Measurements from ENCODE around the gene COMMD9.

COMMD9 gene

DNA sequence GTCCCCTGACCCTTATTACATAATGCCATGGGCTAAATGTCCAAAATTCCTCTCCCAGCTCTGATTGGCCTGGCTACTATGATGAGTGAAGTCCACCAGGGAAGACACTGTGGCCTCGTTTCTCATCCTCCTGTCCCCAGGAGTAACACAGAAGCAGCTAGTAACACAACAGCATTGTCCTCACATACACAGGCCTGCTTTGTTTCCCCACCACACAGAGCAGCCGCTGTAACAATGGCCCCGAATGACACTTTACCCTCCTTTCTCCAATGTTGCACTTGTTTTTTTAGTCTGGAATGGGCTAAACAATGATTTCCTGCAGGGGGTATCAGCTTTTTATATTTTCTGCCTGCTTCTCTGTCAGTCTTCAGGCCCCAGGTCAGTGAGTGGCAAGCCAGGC, 6.7 kb upstream of the COMMD9 start, which contains the start of gene PRR5L:
TSS of gene PRR5L (plus strand) at position 363 of the 400 bp plus-strand sequence. CDS start 104,834 bp downstream, outside the sequence.
- DNase-seq = no peak

- peak; percentile 61 for DNase-seq
These were observed 3.1 kb upstream of the COMMD9 start for GRCh38 chr11:36292311-36292722.

DNA sequence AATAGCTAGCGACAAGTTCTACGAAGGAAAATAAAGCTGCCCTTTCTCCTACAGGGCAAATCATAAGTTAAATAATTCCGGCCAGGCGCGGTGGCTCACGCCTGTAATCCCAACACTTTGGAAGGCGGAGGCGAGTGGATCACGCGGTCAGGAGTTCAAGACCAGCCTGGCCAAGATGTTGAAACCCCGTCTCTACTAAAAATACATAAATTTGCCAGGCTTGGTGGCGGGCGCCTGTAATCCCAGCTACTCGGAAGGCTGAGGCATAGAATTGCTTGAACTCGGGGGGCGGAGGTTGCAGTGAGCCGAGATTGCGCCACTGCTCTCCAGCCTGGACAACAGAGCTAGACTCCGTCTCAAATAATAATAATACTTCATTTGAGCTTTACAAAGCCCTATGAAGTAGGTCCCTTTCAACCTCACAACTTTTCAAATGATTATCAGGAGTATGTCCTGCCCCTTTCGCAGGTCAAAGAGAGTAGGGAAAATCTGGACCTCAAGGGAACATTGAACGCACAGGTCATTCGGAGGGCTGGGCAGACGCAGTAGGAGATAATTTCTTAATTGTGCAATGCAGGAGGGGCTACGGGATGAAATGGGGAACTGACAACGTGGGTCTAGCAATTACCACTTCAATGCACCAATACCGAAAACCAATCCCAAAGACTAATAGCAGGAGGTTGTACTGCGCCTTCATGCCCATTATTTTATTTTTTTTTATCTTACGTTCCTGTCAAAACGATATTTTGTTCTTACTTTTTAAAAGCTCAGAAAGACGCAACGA, 590 bp downstream of the COMMD9 start:
- DNase-seq = no peak

DNA sequence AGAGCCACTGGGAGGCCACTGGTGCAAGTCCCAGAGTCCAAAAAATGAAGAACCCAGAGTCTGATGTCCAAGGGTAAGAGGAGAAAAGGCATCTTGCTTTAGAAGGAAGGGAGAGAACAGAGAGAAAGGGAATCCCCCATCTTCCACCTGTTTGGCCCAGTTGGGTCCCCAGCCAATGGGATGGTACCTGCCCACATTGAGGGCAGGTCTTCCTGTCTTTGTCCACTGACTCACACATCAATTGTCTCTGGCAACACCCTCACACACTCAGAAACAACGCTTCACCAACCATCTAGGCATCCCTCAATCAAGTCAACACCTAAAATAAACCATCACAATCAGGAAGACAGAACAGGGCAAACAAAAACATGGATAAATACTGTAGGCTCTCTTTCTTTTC, 6.3 kb downstream of the COMMD9 start:
- no peak for DNase-seq

DNA sequence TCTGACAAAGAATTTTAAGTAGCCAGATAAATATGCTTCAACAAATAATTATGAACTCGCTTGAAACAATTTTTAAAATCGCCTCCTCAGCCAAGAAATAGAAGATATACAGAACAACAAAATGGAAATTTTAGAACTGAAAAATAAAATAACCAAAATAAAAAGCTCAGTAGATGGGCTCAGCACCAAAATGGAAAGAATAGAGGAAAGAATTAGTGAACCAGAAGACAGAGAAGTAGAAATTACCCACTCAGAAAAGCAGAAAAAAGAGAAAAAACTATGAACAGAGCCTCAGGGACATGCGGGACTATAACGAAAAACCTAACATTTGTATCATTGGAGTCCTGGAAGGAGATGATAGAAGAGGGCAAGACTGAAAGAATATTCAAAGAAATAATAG, 7.4 kb downstream of the COMMD9 start:
- DNase-seq = no peak

- DNase-seq = no peak
These were observed 8.7 kb downstream of the COMMD9 start for GRCh38 chr11:36280531-36280930.

- DNase-seq = no peak
These were observed 10.5 kb downstream of the COMMD9 start for GRCh38 chr11:36278531-36279282.

GRCh38 chr11:36274414-36274813, 14.8 kb downstream of the COMMD9 start:
- no peak for DNase-seq

GRCh38 chr11:36273110-36273509, 16.1 kb downstream of the COMMD9 start:
- DNase-seq = no peak

- no peak for DNase-seq
These were observed 17.3 kb downstream of the COMMD9 start for GRCh38 chr11:36271794-36272407.

- DNase-seq = no peak
These were observed 18.5 kb downstream of the COMMD9 start for GRCh38 chr11:36270701-36271100.

DNA sequence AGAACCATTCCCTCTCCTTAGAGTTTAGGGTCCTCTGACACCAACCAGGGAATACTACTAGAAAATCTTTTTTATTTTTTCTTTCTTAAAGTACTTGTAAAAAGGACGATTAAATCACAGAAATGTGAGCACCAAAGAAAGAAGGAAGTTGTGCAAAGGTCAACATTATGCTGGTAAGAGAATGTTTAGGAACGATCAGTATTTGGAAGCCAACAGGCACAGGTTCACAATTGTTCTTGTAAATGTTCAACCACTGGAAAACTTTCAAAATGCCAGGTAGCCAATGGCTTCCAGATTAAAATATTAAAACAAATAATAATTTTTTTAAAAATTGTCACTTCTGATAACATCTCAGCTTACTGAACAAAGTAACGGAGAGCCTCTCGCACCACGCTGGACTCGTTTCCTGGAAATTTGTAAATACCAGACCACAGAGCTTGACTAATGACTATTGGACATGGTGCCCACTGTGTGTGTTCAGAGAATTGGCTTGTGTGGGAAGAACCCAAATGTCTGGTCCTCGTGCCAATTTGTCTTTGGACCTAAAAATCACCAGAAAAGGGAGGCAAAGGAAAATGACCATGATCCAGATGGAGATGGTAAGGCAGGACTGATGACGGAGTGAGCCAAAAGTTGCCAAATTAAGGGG, 20.8 kb downstream of the COMMD9 start:
- DNase-seq = no peak

GRCh38 chr11:36266767-36267166, 22.5 kb downstream of the COMMD9 start:
- no peak for DNase-seq

DNA sequence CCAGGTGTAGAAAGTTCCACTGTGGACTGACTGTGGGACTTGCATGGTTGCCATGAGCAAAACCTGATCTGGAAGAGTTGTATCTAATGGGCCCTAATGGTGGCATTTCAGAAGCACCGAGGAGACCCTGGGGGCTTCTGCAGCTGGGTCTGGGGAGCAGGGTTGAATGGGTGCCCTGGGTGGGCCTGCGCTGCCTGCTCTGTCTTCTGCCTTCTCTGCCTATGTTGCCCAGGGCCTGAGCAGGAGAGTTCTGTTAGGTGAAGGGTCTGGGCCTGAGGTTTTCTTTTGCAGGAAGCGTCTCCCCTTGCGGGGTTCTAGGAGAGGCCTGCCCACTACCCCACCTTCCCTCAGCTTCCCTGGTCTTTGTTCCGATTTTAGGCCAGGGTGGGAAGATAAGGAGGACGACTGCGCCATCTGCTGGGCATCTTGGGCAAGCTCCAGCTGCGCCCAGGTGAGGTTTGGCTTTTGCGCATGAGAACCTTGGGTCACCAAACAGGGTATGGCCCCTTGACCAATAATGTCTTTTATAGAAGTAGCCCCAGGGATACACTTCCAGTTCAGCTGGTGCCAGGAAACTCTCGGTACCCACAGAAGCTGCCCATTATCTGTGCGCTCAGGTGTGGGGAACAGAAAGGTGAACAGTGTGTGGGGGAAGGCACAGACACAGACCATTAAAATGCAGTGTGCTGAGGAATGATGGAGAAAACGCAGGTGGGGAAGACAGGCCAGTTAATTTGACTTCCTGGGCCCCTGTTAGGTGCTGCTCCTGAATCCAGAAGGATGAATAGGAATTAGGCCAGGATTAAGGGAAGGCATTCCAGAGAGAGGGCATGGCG, 23.2 kb downstream of the COMMD9 start:
- DNase-seq = peak; percentile 51

- no peak for DNase-seq
These were observed 24.3 kb downstream of the COMMD9 start for GRCh38 chr11:36264973-36265344.

DNA sequence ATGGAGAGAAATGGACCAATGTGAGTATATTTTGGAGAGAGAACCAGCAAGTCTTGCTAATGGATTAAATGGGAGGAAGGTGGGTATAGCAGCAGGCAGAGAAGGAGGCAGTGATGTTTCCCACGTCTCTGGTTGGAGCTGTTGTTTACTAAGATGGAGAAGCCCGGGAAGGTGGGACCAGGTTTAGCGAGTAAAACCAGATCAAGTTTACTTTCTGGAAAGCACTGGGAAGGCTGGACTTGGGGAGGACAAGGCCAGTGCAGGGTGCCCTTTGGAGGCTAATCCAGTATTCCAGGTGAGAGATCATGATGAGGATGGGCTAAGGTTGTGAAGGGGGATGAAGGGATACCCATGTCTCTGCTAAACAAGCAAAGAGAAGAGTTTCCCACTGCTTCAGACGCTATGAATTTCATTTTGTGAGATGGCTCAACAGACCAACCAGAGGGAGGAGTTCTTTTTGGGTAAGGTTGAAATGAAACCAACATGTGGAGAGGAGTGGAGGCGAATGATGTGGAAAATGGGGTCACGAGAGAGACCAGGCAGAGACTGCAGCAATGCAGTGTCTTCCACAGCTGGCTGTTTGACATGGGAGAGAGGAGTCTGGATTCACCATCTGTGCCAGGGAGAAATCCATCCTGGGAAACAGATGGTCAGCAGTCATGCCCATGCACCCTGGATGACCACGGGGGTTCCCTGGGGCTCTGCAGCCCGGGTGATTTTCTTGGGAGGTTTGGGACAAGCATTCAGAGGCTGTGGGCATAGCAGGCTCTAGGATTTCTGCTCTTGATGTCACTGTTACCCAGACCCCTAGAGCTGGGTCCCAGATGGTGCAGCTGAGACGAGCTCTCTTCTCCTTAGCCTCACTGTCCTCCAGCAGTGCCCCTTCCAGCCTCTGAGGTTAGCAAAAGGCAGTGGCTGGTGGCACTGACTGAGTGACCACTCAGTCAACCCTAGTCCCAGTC, 24.9 kb downstream of the COMMD9 start:
- no peak for DNase-seq

GRCh38 chr11:36261094-36261493, 28.1 kb downstream of the COMMD9 start:
- no peak for DNase-seq

GRCh38 chr11:36258730-36259360, 30.4 kb downstream of the COMMD9 start:
- DNase-seq = peak; percentile 37

DNA sequence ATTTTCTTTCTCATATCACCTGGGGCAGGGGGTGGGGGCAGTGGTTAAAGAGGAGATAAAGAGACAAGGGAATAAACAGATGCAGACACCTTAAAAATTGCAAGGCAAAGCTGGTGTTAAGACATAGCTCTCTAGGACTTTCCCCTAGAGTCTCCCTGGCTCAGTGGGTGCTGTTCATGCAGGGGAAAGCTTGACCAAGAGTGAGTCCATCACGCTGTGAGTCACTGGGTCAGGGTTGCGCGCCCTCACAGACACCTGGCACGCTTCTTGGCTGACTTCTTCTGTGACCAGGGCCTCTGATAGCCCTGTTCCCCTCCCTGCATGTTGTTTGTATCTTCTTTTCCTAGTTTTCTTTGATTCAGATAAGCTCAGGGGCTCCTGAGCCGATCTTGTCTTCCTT, 31.9 kb downstream of the COMMD9 start:
- DNase-seq = no peak

GRCh38 chr11:36254713-36255112, 34.5 kb downstream of the COMMD9 start:
- no peak for DNase-seq

GRCh38 chr11:36253238-36253637, 36.0 kb downstream of the COMMD9 start:
- no peak for DNase-seq

All from RPMI8226 (cell line).